K562 (cell line): ENCODE measurements around the gene AGBL1.

ENCODE experiments used
- CBFB ChIP-seq: sonication (generic); formaldehyde crosslinking; IDR thresholded peaks from 2 replicates; pipeline ENCODE4 v1.4.0; 2020; ENCODE audit warnings: mild to moderate bottlenecking, missing genetic modification reagents
- CBX8 ChIP-seq: fragments of 200-600 bp; sonication (generic); IDR thresholded peaks from 2 replicates; pipeline ENCODE4 v1.6.1; 2012; ENCODE audit warnings: borderline replicate concordance, mixed run types, low read depth, mild to moderate bottlenecking, moderate library complexity, mixed read lengths, low read length, control low read depth, inconsistent platforms; ENCODE audit not compliant: poor library complexity, severe bottlenecking; ENCODE audit errors: extremely low read depth
- CREB1 ChIP-seq, 2 experiments: sonication (generic) in 1 of 2; formaldehyde crosslinking in 1 of 2; IDR thresholded peaks; 2 replicates each; pipeline versions ENCODE4 v1.6.1 to v1.8.0; 2012 to 2022; ENCODE audit warnings: inconsistent platforms in 1 of 2, mild to moderate bottlenecking in 1 of 2, missing genetic modification reagents in 1 of 2, moderate library complexity in 1 of 2
- CTCF ChIP-seq, 3 experiments: IDR thresholded peaks in 2 of 3; conservative IDR thresholded peaks in 1 of 3; 2 replicates each; pipeline ENCODE4 v1.5.1; 2011 to 2012; ENCODE audit warnings: low read length in 3 of 3, mild to moderate bottlenecking in 3 of 3, control low read depth in 2 of 3, improper control_type of control experiment in 1 of 3, inconsistent platforms in 1 of 3, low read depth in 1 of 3, mixed read lengths in 1 of 3, moderate library complexity in 1 of 3; ENCODE audit not compliant: insufficient read depth in 2 of 3
- DMBX1 ChIP-seq: fragments of 250-450 bp; sonication (Bioruptor Pico); IDR thresholded peaks from 2 replicates; pipeline ENCODE4 v1.8.0; 2022; ENCODE audit warnings: inconsistent platforms, mild to moderate bottlenecking, moderate library complexity, borderline replicate concordance
- KLF13 ChIP-seq: fragments of 450-650 bp; IDR thresholded peaks from 2 replicates; pipeline ENCODE4 v1.6.1; 2016; ENCODE audit warnings: missing genetic modification characterization, low read depth, mild to moderate bottlenecking, missing compliant biosample characterization, moderate library complexity, borderline replicate concordance
- NONO ChIP-seq, 2 experiments: fragments of 200-400 bp in 1 of 2; fragments of 450-650 bp in 1 of 2; formaldehyde crosslinking in 1 of 2; IDR thresholded peaks; 2 replicates each; pipeline ENCODE4 v1.6.1; 2017; ENCODE audit warnings: low read depth in 2 of 2, mild to moderate bottlenecking in 2 of 2, moderate library complexity in 2 of 2, low read length in 1 of 2
- PHF8 ChIP-seq: fragments of 200-600 bp; sonication (generic); IDR thresholded peaks from 2 replicates; pipeline ENCODE4 v1.6.1; 2012; ENCODE audit warnings: mixed run types, mild to moderate bottlenecking, inconsistent platforms, low read length, moderate library complexity, borderline replicate concordance
- REST ChIP-seq, 2 experiments: fragments of 450-650 bp; formaldehyde crosslinking in 1 of 2; IDR thresholded peaks; 2 replicates each; pipeline versions ENCODE4 v1.4.0 to v1.6.1; 2014 to 2020; ENCODE audit warnings: mild to moderate bottlenecking in 2 of 2, borderline replicate concordance in 1 of 2, low read depth in 1 of 2
- ZBTB26 ChIP-seq: fragments of 450-650 bp; formaldehyde crosslinking; IDR thresholded peaks from 2 replicates; pipeline ENCODE4 v1.4.0; 2022; ENCODE audit warnings: missing genetic modification characterization
- ZC3H4 ChIP-seq: sonication (generic); formaldehyde crosslinking; IDR thresholded peaks from 2 replicates; pipeline ENCODE4 v1.9.0; 2021; ENCODE audit warnings: missing genetic modification reagents, borderline replicate concordance
- ZKSCAN1 ChIP-seq: fragments of 150-350 bp; IDR thresholded peaks from 2 replicates; pipeline ENCODE4 v1.6.1; 2016; ENCODE audit warnings: low read depth, low read length
- ZNF277 ChIP-seq: fragments of 250-450 bp; sonication (Bioruptor Pico); IDR thresholded peaks from 2 replicates; pipeline ENCODE4 v1.8.0; 2022; ENCODE audit warnings: inconsistent platforms, mild to moderate bottlenecking, moderate library complexity, borderline replicate concordance
- ZNF79 ChIP-seq: fragments of 250-450 bp; sonication (Bioruptor Pico); IDR thresholded peaks from 2 replicates; pipeline ENCODE4 v1.4.0; 2020; ENCODE audit warnings: low read depth, mild to moderate bottlenecking, moderate library complexity

GRCh38 chr15:86649277-86649676 is 569.6 kb downstream of the AGBL1 start:
- no peak for TF ChIP-seq CTCF (IDR thresholded peaks at IDR 0.05 in 2 of 3, conservative IDR thresholded peaks at IDR 0.05 in 1 of 3; ENCODE audit: insufficient read depth in 2 of 3, low read depth in 1 of 3, low read length in 3 of 3)
- no peak for TF ChIP-seq NONO (IDR thresholded peaks at IDR 0.05; ENCODE audit: low read depth in 2 of 2, low read length in 1 of 2)
- no peak for TF ChIP-seq ZKSCAN1
- no peak for TF ChIP-seq ZC3H4 (CRISPR knock-in tag)
- no peak for TF ChIP-seq CBX8
- TF ChIP-seq REST (IDR thresholded peaks at IDR 0.05; ENCODE audit: borderline replicate concordance): no peak
- TF ChIP-seq REST (CRISPR knock-in tag; IDR thresholded peaks at IDR 0.05; ENCODE audit: low read depth): no peak
- TF ChIP-seq ZNF79 (CRISPR knock-in tag): no peak
- TF ChIP-seq PHF8: no peak
- no peak for TF ChIP-seq ZBTB26 (CRISPR knock-in tag)
- no peak for TF ChIP-seq CBFB
- TF ChIP-seq DMBX1: no peak
- TF ChIP-seq CREB1 (IDR thresholded peaks at IDR 0.05): no peak
- TF ChIP-seq CREB1 (CRISPR knock-in tag; IDR thresholded peaks at IDR 0.05): no peak
- no peak for TF ChIP-seq ZNF277 (CRISPR knock-in tag)
- TF ChIP-seq KLF13 (tag): no peak
